Pancreas (tissue), 10 donors: Measurements from ENCODE around the gene LRRC52. TPM values are rescaled to one million over a fixed set of nuclear protein-coding genes. Genes with fewer than 3 reads are reported as not detected.

Source experiments
- ATAC-seq, 4 donors: fragments of 200-7000 bp; cut with Tn5 transposase; one replicate each; pipeline versions ENCODE4 v1.8.0 to v1.9.1; 2020; ENCODE audit warnings: mild to moderate bottlenecking in 4 of 4, moderate library complexity in 4 of 4
- DNase-seq, 6 donors: peaks; one replicate each; pipeline ENCODE4 v3.0.0-alpha.2; 2020
- FAIRE-seq: peaks from 2 replicates; lab custom pipeline; 2012; peaks lifted over from hg19 to GRCh38; lab: Jason Lieb, UNC
- H3K27ac ChIP-seq, 4 donors: fragments of 200-600 bp; sonication (generic); 1 replicate in 3 of 4; 2 replicates in 1 of 4; pipeline versions ENCODE4 v1.5.0 to v1.8.0; 2020
- H3K27me3 ChIP-seq, 4 donors: fragments of 200-600 bp; one replicate each; pipeline ENCODE4 v1.8.0; 2021
- H3K36me3 ChIP-seq, 3 donors: fragments of 200-600 bp; sonication (generic) in 1 of 3; one replicate each; pipeline versions ENCODE4 v1.5.0 to v1.8.0; 2020 to 2021
- H3K4me1 ChIP-seq, 3 donors: fragments of 200-600 bp; one replicate each; pipeline ENCODE4 v1.8.0; 2021
- H3K4me3 ChIP-seq, 4 donors: fragments of 200-600 bp; sonication (generic) in 2 of 4; one replicate each; pipeline versions ENCODE4 v1.5.0 to v1.8.0; 2020 to 2021
- H3K9me3 ChIP-seq, 4 donors: fragments of 200-600 bp; one replicate each; pipeline ENCODE4 v1.8.0; 2021
- WGBS, 2 donors: extraction: QIAGEN DNeasy Blood & Tissue Kit; methylation state at CpG; one replicate each; pipeline ENCODE4 v1.1.7; 2013; 5-methylcytosine and 5-hydroxymethylcytosine counted together
- intact Hi-C, 3 donors: fragments of 100-400 bp; cut with DNase I; formaldehyde crosslinking; loops; one replicate each; pipeline versions ENCODE4 v1.11.1 to v1.14.2; 2022
- polyA plus RNA-seq, 2 donors: library from polyadenylated mRNA; stranded (reverse); fragments of 200-250 nt; gene quantifications; one replicate each; pipeline ENCODE4 v1.2.3, GENCODE V29; 2013
- total RNA-seq, 6 donors: library from RNA; stranded (reverse); fragmentation: NEBNext Ultra II Directional in 4 of 6; extraction: Animal tissue kit (Norgen Biotek cat#: 25700) in 4 of 6; gene quantifications; one replicate each; pipeline versions ENCODE4 v1.2.1 to v1.2.4, GENCODE V29; 2021 to 2023
- TF ChIP-seq, protein P1 (sequence below), 4 donors: fragments of 200-600 bp; sonication (generic) in 3 of 4; IDR thresholded peaks; one replicate each; pipeline versions ENCODE4 v1.5.0 to v1.8.0; 2021; ENCODE audit warnings: antibody characterized with exemption in 4 of 4
- donor health status: healthy with polysubstance abuse.
- donor health status: DM: no; HTN: no; CAD: no; lungs with moderate emphysema.
- donor health status: DM: no; HTN: no; CAD: no.
- donor health status: control.
- donor health status: control.
- donor health status: Bipolar disorder and iron deficiency.
- donor health status: DM: yes; HTN: yes; CAD: no.
- donor health status: DM: no; HTN: no; CAD: no.
- donor health status: DM: no; HTN: no; CAD: no.
- donor health status: DM: yes; HTN: yes; CAD: no.

Gene LRRC52
- total and polyA plus RNA-seq, 8 donors = not detected

DNA sequence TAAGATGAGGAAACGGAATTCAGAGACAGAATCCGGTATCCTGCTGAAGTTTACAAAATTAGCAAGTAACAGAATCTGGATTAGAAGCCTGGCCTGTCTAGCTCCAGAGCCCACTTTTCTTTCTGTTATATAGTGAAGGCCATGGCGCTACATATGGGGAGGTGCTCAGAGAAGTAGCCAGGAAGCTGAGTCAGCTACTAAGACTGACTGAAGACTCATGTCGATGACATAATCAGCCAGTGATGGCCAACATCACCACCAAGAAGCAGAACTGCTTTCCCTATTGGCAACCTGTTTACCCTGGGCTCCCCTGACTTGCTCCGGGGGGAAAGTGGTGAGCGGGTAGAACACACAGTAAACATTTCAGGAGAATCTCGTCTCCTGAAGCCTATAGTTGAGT lies 18.8 kb downstream of the LRRC52 start:
- FAIRE-seq = no peak
- 79% methylated on average over 7 of the region's 7 CpGs for WGBS, 2 donors

DNA sequence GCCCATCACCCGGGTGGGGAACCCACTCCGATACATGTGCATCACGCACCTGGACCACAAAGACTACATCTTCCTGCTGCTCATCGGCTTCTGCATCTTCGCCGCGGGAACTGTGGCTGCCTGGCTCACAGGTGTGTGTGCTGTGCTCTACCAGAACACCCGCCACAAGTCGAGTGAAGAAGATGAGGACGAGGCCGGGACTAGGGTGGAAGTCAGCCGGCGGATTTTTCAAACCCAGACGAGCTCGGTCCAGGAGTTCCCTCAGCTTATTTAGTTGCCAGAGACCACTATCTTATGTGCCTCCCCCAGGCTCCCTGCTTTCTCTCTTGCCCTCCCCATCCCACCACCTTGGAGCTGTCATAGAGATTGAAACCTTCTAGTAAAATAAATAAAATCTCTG lies 19.8 kb downstream of the LRRC52 start:
- no peak overlapping the region for H3K27ac ChIP-seq
- 87 to 90% methylated on average over 15 of the region's 15 CpGs for WGBS, 2 donors
- no peaks in the 10 kb centered on the region for H3K27me3 ChIP-seq
- intact Hi-C loops = no loop called here
- DNase-seq (no peak), FAIRE-seq (no peak), ATAC-seq (no peak)
- no peaks in the 10 kb centered on the region for H3K9me3 ChIP-seq
- TF ChIP-seq, protein P1, sequence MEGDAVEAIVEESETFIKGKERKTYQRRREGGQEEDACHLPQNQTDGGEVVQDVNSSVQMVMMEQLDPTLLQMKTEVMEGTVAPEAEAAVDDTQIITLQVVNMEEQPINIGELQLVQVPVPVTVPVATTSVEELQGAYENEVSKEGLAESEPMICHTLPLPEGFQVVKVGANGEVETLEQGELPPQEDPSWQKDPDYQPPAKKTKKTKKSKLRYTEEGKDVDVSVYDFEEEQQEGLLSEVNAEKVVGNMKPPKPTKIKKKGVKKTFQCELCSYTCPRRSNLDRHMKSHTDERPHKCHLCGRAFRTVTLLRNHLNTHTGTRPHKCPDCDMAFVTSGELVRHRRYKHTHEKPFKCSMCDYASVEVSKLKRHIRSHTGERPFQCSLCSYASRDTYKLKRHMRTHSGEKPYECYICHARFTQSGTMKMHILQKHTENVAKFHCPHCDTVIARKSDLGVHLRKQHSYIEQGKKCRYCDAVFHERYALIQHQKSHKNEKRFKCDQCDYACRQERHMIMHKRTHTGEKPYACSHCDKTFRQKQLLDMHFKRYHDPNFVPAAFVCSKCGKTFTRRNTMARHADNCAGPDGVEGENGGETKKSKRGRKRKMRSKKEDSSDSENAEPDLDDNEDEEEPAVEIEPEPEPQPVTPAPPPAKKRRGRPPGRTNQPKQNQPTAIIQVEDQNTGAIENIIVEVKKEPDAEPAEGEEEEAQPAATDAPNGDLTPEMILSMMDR (IDR thresholded peaks at IDR 0.05) = no peak
- H3K4me3 ChIP-seq = no peak overlapping the region
- H3K4me1 ChIP-seq = no peaks in the 10 kb centered on the region
- H3K36me3 ChIP-seq = no peaks in the 10 kb centered on the region

More for the DNA sequence above, 18.8 kb downstream of the LRRC52 start:
- no peak overlapping the region for H3K4me3 ChIP-seq
- TF ChIP-seq, protein P1 (IDR thresholded peaks at IDR 0.05) = no peak
- H3K9me3 ChIP-seq = no peaks in the 10 kb centered on the region
- no peaks in the 10 kb centered on the region for H3K4me1 ChIP-seq
- no peak overlapping the region for H3K27ac ChIP-seq
- intact Hi-C loops = no loop called here
- DNase-seq = no peak
- H3K27me3 ChIP-seq = no peaks in the 10 kb centered on the region
- no peak for ATAC-seq
- H3K36me3 ChIP-seq = no peaks in the 10 kb centered on the region

DNA sequence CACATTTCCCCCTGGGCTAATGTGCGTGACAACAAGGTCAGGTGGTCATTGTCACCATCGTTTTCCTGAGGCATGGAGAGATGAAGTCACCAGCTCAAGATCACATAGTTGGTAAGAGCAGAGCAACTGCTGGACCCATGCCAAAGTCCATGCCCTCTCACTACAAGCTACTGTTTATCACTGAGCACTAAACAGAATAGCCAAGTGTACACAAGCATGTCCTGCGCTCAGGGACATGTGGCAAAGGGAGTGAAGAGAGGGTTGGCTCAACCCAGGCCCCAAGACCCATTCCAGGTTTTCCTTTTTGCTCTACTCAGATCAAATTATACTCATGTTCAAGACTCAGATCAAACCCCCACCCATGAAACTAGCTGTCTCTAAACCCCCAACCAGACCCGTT lies 20.8 kb downstream of the LRRC52 start:
- intact Hi-C loops = no loop called here
- DNase-seq = no peak

DNA sequence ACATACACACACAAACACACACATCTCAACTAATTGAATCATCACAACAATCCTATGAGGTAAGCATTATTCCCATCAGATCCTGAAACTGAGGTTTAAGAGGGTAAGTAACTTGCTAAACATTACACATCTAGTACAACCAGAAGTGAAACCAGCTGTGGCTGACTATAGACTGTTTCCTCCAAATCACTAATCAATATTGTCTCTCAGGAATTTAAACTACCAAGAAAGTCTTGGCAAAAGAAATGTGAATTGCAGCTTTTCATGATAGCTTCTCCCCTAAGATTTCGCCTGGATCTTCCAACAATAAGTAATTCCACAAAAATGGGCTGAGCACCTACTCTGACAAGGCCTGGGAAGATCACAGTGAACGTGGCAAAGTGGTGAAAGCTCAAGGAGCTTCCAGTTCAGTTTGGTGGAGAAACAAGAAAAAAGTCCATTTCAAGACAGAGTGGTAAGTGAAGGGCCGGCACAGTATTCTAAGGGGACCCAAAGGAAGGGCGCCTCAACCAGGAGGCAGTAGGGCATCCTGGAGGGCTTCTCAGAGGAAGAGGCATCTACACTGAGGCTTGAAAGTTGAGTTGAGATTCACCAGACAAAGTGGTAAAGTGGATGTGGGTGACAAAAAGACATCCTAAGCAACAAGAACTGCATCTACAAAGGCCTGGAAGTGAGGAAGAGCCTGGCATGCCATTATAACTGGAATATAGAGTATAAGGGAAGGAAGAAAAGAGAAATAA lies 22.1 kb downstream of the LRRC52 start:
- intact Hi-C loops = no loop called here
- no peak for FAIRE-seq
- no peak overlapping the region for H3K27ac ChIP-seq
- H3K9me3 ChIP-seq = no peaks in the 10 kb centered on the region
- no peaks in the 10 kb centered on the region for H3K4me1 ChIP-seq
- no peaks in the 10 kb centered on the region for H3K27me3 ChIP-seq
- TF ChIP-seq, protein P1 (IDR thresholded peaks at IDR 0.05) = no peak
- ATAC-seq = no peak
- H3K4me3 ChIP-seq = no peak overlapping the region
- 82 to 89% methylated on average over 4 of the region's 4 CpGs for whole genome bisulfite sequencing, 2 donors
- DNase-seq = no peak
- H3K36me3 ChIP-seq = no peaks in the 10 kb centered on the region

More for the DNA sequence above, 20.8 kb downstream of the LRRC52 start:
- H3K4me3 ChIP-seq = no peak overlapping the region
- no peaks in the 10 kb centered on the region for H3K27me3 ChIP-seq
- H3K9me3 ChIP-seq = no peaks in the 10 kb centered on the region
- no peak for FAIRE-seq
- no peaks in the 10 kb centered on the region for H3K4me1 ChIP-seq
- H3K36me3 ChIP-seq = no peaks in the 10 kb centered on the region
- no peak overlapping the region for H3K27ac ChIP-seq
- TF ChIP-seq, protein P1 (IDR thresholded peaks at IDR 0.05) = no peak
- 60 to 65% methylated on average over 4 of the region's 4 CpGs for whole genome bisulfite sequencing, 2 donors
- ATAC-seq = no peak

DNA sequence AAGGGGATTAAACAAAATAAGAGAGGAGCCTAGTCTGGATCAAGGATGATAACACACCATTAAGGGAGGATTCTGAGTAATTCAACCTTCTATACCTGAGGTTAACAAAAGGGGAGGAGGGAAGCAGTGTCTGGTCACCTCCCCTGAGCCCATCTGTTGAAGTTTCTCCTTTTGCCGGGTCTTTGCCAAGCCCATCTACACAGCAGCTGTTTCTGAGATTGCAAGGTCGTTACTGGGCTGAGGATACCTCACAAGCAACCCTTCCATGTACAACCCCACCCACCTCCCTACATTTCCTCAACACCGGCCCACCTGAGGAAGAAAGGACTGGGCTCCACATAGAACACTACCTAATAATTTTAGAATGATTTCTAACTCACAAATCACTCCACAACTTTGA lies 26.3 kb downstream of the LRRC52 start:
- intact Hi-C loops = no loop called here
- DNase-seq (no peak), FAIRE-seq (no peak), ATAC-seq (no peak)
- TF ChIP-seq, protein P1 (IDR thresholded peaks at IDR 0.05) = no peak
- Histone ChIP-seq H3K27ac (no peak overlapping the region), H3K4me1 (no peaks in the 10 kb centered on the region), H3K9me3 (no peaks in the 10 kb centered on the region), H3K4me3 (no peak overlapping the region), H3K36me3 (no peaks in the 10 kb centered on the region), H3K27me3 (no peaks in the 10 kb centered on the region)
- WGBS, 2 donors = 49 to 55% methylated on average over 3 of the region's 3 CpGs
